Amniotic stem cell (primary cell): ENCODE data around the gene PARD3B.

Experiments
- DNase-seq: peaks from one replicate; lab custom pipeline; 2025; lab: John Stamatoyannopoulos, UW

Gene PARD3B

GRCh38 chr2:205273627-205274026 lies 728.4 kb downstream of the PARD3B start:
- no peak for DNase-seq

- no peak for DNase-seq
Measured at GRCh38 chr2:205274801-205275200, 729.5 kb downstream of the PARD3B start.

GRCh38 chr2:205276116-205276777 lies 731.0 kb downstream of the PARD3B start:
- no peak for DNase-seq

GRCh38 chr2:205280596-205281236 lies 735.4 kb downstream of the PARD3B start:
- no peak for DNase-seq

GRCh38 chr2:205283736-205284270 lies 738.5 kb downstream of the PARD3B start:
- DNase-seq, result no peak

GRCh38 chr2:205284334-205284733 lies 739.1 kb downstream of the PARD3B start:
- DNase-seq, result no peak

- no peak for DNase-seq
Measured at GRCh38 chr2:205287316-205287715, 742.0 kb downstream of the PARD3B start.

GRCh38 chr2:205288686-205289085 lies 743.4 kb downstream of the PARD3B start:
- DNase-seq, result no peak

- DNase-seq, result no peak
Measured at GRCh38 chr2:205290299-205290698, 745.0 kb downstream of the PARD3B start.

- no peak for DNase-seq
Measured at GRCh38 chr2:205292665-205293295, 747.5 kb downstream of the PARD3B start.

- no peak for DNase-seq
Measured at GRCh38 chr2:205293559-205293958, 748.3 kb downstream of the PARD3B start.

GRCh38 chr2:205296959-205297358 lies 751.7 kb downstream of the PARD3B start:
- DNase-seq, result no peak

- no peak for DNase-seq
Measured at GRCh38 chr2:205297368-205297767, 752.1 kb downstream of the PARD3B start.

- no peak for DNase-seq
Measured at GRCh38 chr2:205297846-205298245, 752.6 kb downstream of the PARD3B start.

- DNase-seq, result no peak
Measured at GRCh38 chr2:205311201-205311600, 765.9 kb downstream of the PARD3B start.

GRCh38 chr2:205321231-205321630 lies 776.0 kb downstream of the PARD3B start:
- no peak for DNase-seq

GRCh38 chr2:205323929-205324328 lies 778.7 kb downstream of the PARD3B start:
- DNase-seq, result no peak

GRCh38 chr2:205324355-205324754 lies 779.1 kb downstream of the PARD3B start:
- DNase-seq, result no peak

GRCh38 chr2:205333351-205333750 lies 788.1 kb downstream of the PARD3B start:
- DNase-seq, result no peak

- no peak for DNase-seq
Measured at GRCh38 chr2:205337274-205337673, 792.0 kb downstream of the PARD3B start.

- DNase-seq, result no peak
Measured at GRCh38 chr2:205338156-205338555, 792.9 kb downstream of the PARD3B start.

GRCh38 chr2:205343103-205343502 lies 797.8 kb downstream of the PARD3B start:
- no peak for DNase-seq

GRCh38 chr2:205346649-205347048 lies 801.4 kb downstream of the PARD3B start:
- DNase-seq, result no peak
